KMS-11 (cell line): Measurements from ENCODE around the gene FKBP3.

Experiments used
- H2AFZ ChIP-seq: fragments of 200-600 bp; sonication (generic); 2 replicates; pipeline ENCODE4 v1.6.1; 2016; ENCODE audit warnings: antibody characterized with exemption, mixed run types, low read depth
- H3K27ac ChIP-seq: fragments of 200-600 bp; sonication (generic); 2 replicates; pipeline ENCODE4 v1.6.1; 2016; ENCODE audit warnings: mild to moderate bottlenecking, mixed run types
- H3K27me3 ChIP-seq: fragments of 200-600 bp; sonication (generic); 2 replicates; pipeline ENCODE4 v1.6.1; 2017; ENCODE audit warnings: mild to moderate bottlenecking, low read depth, mixed run types, moderate library complexity; ENCODE audit not compliant: insufficient read depth
- H3K36me3 ChIP-seq: fragments of 200-600 bp; sonication (generic); 2 replicates; pipeline ENCODE4 v1.6.1; 2017; ENCODE audit warnings: mild to moderate bottlenecking, mixed run types; ENCODE audit not compliant: insufficient read depth
- H3K4me1 ChIP-seq: fragments of 200-600 bp; sonication (generic); 2 replicates; pipeline ENCODE4 v1.6.1; 2016; ENCODE audit warnings: mild to moderate bottlenecking, low read depth, mixed run types; ENCODE audit not compliant: poor library complexity, severe bottlenecking
- H3K4me2 ChIP-seq: fragments of 200-600 bp; sonication (generic); 2 replicates; pipeline ENCODE4 v1.7.0; 2016; ENCODE audit warnings: mild to moderate bottlenecking, mixed run types
- H3K4me3 ChIP-seq: fragments of 200-600 bp; sonication (generic); IDR thresholded peaks from 2 replicates; pipeline ENCODE4 v1.6.1; 2017; ENCODE audit warnings: low read depth, low read length, mixed read lengths; ENCODE audit not compliant: insufficient read depth
- H3K79me2 ChIP-seq: fragments of 200-600 bp; sonication (generic); 2 replicates; pipeline ENCODE4 v1.6.1; 2016; ENCODE audit warnings: low read depth, mixed run types; ENCODE audit not compliant: insufficient read depth
- H3K9ac ChIP-seq: fragments of 200-600 bp; sonication (generic); 2 replicates; pipeline ENCODE4 v1.6.1; 2016; ENCODE audit warnings: mild to moderate bottlenecking, mixed run types
- H4K20me1 ChIP-seq: fragments of 200-600 bp; sonication (generic); 2 replicates; pipeline ENCODE4 v1.6.1; 2016; ENCODE audit warnings: mild to moderate bottlenecking, mixed run types; ENCODE audit not compliant: insufficient read depth
- CTCF ChIP-seq: fragments of 200-600 bp; sonication (generic); conservative IDR thresholded peaks from 2 replicates; pipeline ENCODE4 v1.6.1; 2017; ENCODE audit warnings: low read depth, mild to moderate bottlenecking, antibody characterized with exemption, low read length, moderate library complexity, mixed read lengths

Gene FKBP3

GRCh38 chr14:45169906-45170305, 35.6 kb upstream of the FKBP3 start:
- H3K9ac ChIP-seq: no peak overlapping the region
- H2AFZ ChIP-seq: no peak overlapping the region
- H3K4me3 ChIP-seq: no peak overlapping the region
- H3K79me2 ChIP-seq: no peaks in the 10 kb centered on the region
- no peak overlapping the region for H3K27ac ChIP-seq
- no peak for TF ChIP-seq CTCF
- no peaks in the 10 kb centered on the region for H3K27me3 ChIP-seq
- no peaks in the 10 kb centered on the region for H4K20me1 ChIP-seq
- no peaks in the 10 kb centered on the region for H3K36me3 ChIP-seq
- no peak overlapping the region for H3K4me2 ChIP-seq
- no peaks in the 10 kb centered on the region for H3K4me1 ChIP-seq

GRCh38 chr14:45156067-45156466, 21.8 kb upstream of the FKBP3 start:
- H3K27ac ChIP-seq: no peak overlapping the region
- no peak overlapping the region for H2AFZ ChIP-seq
- no peaks in the 10 kb centered on the region for H3K36me3 ChIP-seq
- no peaks in the 10 kb centered on the region for H3K4me1 ChIP-seq
- H3K4me3 ChIP-seq: no peak overlapping the region
- no peak overlapping the region for H3K4me2 ChIP-seq
- no peaks in the 10 kb centered on the region for H3K27me3 ChIP-seq
- no peak for TF ChIP-seq CTCF
- H3K79me2 ChIP-seq: no peaks in the 10 kb centered on the region
- H4K20me1 ChIP-seq: no peaks in the 10 kb centered on the region
- H3K9ac ChIP-seq: no peak overlapping the region

- TF ChIP-seq CTCF: no peak
Measured at GRCh38 chr14:45150386-45150890, 16.2 kb upstream of the FKBP3 start.

GRCh38 chr14:45149602-45150001, 15.3 kb upstream of the FKBP3 start:
- no peak overlapping the region for H3K9ac ChIP-seq
- no peaks in the 10 kb centered on the region for H3K36me3 ChIP-seq
- no peaks in the 10 kb centered on the region for H3K79me2 ChIP-seq
- no peak overlapping the region for H2AFZ ChIP-seq
- no peaks in the 10 kb centered on the region for H4K20me1 ChIP-seq
- no peaks in the 10 kb centered on the region for H3K4me1 ChIP-seq
- no peak overlapping the region for H3K4me3 ChIP-seq
- H3K27ac ChIP-seq: no peak overlapping the region
- no peak overlapping the region for H3K4me2 ChIP-seq
- no peak for TF ChIP-seq CTCF
- no peaks in the 10 kb centered on the region for H3K27me3 ChIP-seq

More at GRCh38 chr14:45150386-45150890, 16.2 kb upstream of the FKBP3 start:
- Histone ChIP-seq H3K9ac (no peak overlapping the region), H3K27me3 (no peaks in the 10 kb centered on the region), H3K79me2 (no peaks in the 10 kb centered on the region), H3K4me2 (no peak overlapping the region), H2AFZ (no peak overlapping the region), H3K27ac (no peak overlapping the region), H3K4me1 (no peaks in the 10 kb centered on the region), H3K4me3 (no peak overlapping the region), H3K36me3 (no peaks in the 10 kb centered on the region), H4K20me1 (no peaks in the 10 kb centered on the region)
